ENCODE results near the gene PRSS2. TPM values are rescaled to one million over a fixed set of nuclear protein-coding genes. Genes with fewer than 3 reads are reported as not detected.

The PRSS2 gene
- total RNA-seq, 1 donor from 2014 or later, result not detected

DNA sequence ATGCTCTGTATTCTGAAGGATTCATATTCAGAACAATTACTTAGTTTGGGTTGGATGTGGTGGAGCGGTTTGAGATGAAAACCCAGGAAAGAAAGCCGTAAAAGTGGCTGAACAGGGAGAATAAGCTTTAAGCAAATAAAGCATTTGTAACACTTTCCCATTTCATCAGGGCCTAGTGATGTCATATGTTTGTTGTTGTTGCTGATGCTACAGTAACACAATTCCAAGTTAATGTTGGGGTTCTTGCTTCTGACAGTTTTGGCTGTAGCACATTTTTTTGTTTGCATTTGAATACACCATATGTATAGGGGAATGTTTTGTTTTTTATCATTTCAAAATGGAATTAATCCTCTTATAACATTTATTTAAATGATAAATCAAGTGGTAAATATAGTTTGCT, 43.7 kb downstream of the PRSS2 start:
- Histone ChIP-seq H3K4me2 (ENCODE audit: low read length) (no peak overlapping the region), H3K4me1 (ENCODE audit: insufficient read depth, low read length) (peaks cover 34% of the 10 kb centered on the region), H3K9me3 (ENCODE audit: insufficient read depth, low read depth, low read length) (no peaks in the 10 kb centered on the region), H3K27ac (ENCODE audit: low read depth, low read length) (no peak overlapping the region), H4K20me1 (ENCODE audit: insufficient read depth, low read length) (no peaks in the 10 kb centered on the region), H3K27me3 (ENCODE audit: insufficient read depth, low read length) (no peaks in the 10 kb centered on the region), H3K4me3 (ENCODE audit: insufficient read depth, low read depth, low read length) (no peak overlapping the region), H3K79me2 (ENCODE audit: insufficient read depth, low read length) (no peaks in the 10 kb centered on the region), H3K9ac (ENCODE audit: low read length) (no peak overlapping the region), H3K36me3 (ENCODE audit: insufficient read depth, low read length) (no peaks in the 10 kb centered on the region), H2AFZ (ENCODE audit: low read depth, low read length) (no peak overlapping the region)
- DNase-seq (ENCODE audit: low read depth) (no peak), FAIRE-seq (no peak)
- H3K27ac Mint-ChIP-seq (ENCODE audit: unreplicated experiment), result no peak overlapping the region
- no peaks in the 10 kb centered on the region for H3K36me3 Mint-ChIP-seq (ENCODE audit: low read depth, unreplicated experiment)
- TF ChIP-seq EZH2 (IDR thresholded peaks at IDR 0.05; ENCODE audit: insufficient read depth, low read length), result no peak
- TF ChIP-seq, protein P1, sequence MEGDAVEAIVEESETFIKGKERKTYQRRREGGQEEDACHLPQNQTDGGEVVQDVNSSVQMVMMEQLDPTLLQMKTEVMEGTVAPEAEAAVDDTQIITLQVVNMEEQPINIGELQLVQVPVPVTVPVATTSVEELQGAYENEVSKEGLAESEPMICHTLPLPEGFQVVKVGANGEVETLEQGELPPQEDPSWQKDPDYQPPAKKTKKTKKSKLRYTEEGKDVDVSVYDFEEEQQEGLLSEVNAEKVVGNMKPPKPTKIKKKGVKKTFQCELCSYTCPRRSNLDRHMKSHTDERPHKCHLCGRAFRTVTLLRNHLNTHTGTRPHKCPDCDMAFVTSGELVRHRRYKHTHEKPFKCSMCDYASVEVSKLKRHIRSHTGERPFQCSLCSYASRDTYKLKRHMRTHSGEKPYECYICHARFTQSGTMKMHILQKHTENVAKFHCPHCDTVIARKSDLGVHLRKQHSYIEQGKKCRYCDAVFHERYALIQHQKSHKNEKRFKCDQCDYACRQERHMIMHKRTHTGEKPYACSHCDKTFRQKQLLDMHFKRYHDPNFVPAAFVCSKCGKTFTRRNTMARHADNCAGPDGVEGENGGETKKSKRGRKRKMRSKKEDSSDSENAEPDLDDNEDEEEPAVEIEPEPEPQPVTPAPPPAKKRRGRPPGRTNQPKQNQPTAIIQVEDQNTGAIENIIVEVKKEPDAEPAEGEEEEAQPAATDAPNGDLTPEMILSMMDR (IDR thresholded peaks at IDR 0.05; ENCODE audit: insufficient read depth, low read depth, low read length), result no peak
- no peak overlapping the region for H3K4me3 Mint-ChIP-seq (ENCODE audit: unreplicated experiment)
- peaks cover 52% of the 10 kb centered on the region for H3K4me1 Mint-ChIP-seq (ENCODE audit: low read depth, unreplicated experiment)
- H3K9me3 Mint-ChIP-seq (ENCODE audit: unreplicated experiment), result no peaks in the 10 kb centered on the region
- no peaks in the 10 kb centered on the region for H3K27me3 Mint-ChIP-seq (ENCODE audit: low read depth, unreplicated experiment)

DNA sequence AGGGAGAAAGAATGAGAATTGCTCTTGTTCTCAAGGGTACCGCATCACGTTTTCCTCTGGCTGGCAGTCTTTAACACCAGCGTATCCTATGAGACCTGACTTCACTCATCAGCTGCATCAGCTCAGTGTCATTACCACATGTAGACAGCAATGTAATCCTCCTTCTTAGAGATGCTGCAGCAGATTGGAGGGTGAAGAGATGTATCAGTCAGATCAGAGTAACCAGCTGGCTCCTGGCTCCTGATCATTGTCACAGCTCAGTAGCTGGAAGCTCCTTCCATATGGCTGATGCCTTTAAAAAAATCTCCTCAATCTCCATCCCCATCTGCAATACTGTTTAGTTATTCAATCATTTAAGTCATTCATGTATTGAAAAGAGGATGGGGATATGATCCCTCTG, 44.4 kb downstream of the PRSS2 start:
- Histone ChIP-seq H3K27ac (ENCODE audit: low read depth, low read length) (no peak overlapping the region), H3K27me3 (ENCODE audit: insufficient read depth, low read length) (no peaks in the 10 kb centered on the region), H3K79me2 (ENCODE audit: insufficient read depth, low read length) (no peaks in the 10 kb centered on the region), H3K9ac (ENCODE audit: low read length) (no peak overlapping the region), H3K4me2 (ENCODE audit: low read length) (no peak overlapping the region), H3K4me1 (ENCODE audit: insufficient read depth, low read length) (peaks cover 27% of the 10 kb centered on the region), H3K9me3 (ENCODE audit: insufficient read depth, low read depth, low read length) (no peaks in the 10 kb centered on the region), H4K20me1 (ENCODE audit: insufficient read depth, low read length) (no peaks in the 10 kb centered on the region), H3K36me3 (ENCODE audit: insufficient read depth, low read length) (no peaks in the 10 kb centered on the region), H3K4me3 (ENCODE audit: insufficient read depth, low read depth, low read length) (no peak overlapping the region), H2AFZ (ENCODE audit: low read depth, low read length) (no peak overlapping the region)
- Mint-ChIP-seq H3K9me3 (ENCODE audit: unreplicated experiment) (no peaks in the 10 kb centered on the region), H3K4me1 (ENCODE audit: low read depth, unreplicated experiment) (peaks cover 45% of the 10 kb centered on the region), H3K36me3 (ENCODE audit: low read depth, unreplicated experiment) (no peaks in the 10 kb centered on the region), H3K4me3 (ENCODE audit: unreplicated experiment) (no peak overlapping the region), H3K27ac (ENCODE audit: unreplicated experiment) (no peak overlapping the region), H3K27me3 (ENCODE audit: low read depth, unreplicated experiment) (no peaks in the 10 kb centered on the region)
- DNase-seq (ENCODE audit: low read depth), result no peak
- TF ChIP-seq, protein P1 (IDR thresholded peaks at IDR 0.05; ENCODE audit: insufficient read depth, low read depth, low read length), result no peak
- TF ChIP-seq EZH2 (IDR thresholded peaks at IDR 0.05; ENCODE audit: insufficient read depth, low read length), result no peak
- no peak for FAIRE-seq

DNA sequence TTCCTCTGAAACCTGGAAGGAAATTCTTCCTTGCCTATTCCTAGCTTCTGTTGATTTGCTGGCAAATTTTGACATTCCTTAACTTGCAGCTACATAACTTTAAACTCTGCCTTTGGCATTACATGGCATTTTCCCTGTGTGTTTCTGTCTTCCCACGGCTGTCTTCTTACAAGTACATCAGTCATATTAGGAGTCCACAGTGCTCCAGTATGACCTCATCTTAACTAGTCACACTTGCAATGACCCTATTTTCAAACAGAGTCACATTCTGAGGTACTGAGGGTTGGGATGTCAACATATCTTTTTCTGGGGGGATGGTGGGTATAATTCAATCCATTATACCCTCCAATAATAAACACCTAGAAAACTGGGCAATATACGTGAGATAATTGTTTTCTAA, 46.7 kb downstream of the PRSS2 start:
- H4K20me1 ChIP-seq (ENCODE audit: insufficient read depth, low read length), result no peaks in the 10 kb centered on the region
- TF ChIP-seq, protein P1 (IDR thresholded peaks at IDR 0.05; ENCODE audit: insufficient read depth, low read depth, low read length), result no peak
- no peak for TF ChIP-seq EZH2 (IDR thresholded peaks at IDR 0.05; ENCODE audit: insufficient read depth, low read length)
- Mint-ChIP-seq H3K27ac (ENCODE audit: unreplicated experiment) (no peak overlapping the region), H3K36me3 (ENCODE audit: low read depth, unreplicated experiment) (no peaks in the 10 kb centered on the region), H3K4me1 (ENCODE audit: low read depth, unreplicated experiment) (peaks cover 29% of the 10 kb centered on the region), H3K27me3 (ENCODE audit: low read depth, unreplicated experiment) (no peaks in the 10 kb centered on the region), H3K4me3 (ENCODE audit: unreplicated experiment) (no peak overlapping the region), H3K9me3 (ENCODE audit: unreplicated experiment) (no peaks in the 10 kb centered on the region)
- H3K4me1 ChIP-seq (ENCODE audit: insufficient read depth, low read length), result peaks cover 17% of the 10 kb centered on the region
- H3K4me2 ChIP-seq (ENCODE audit: low read length), result no peak overlapping the region
- FAIRE-seq (no peak), DNase-seq (ENCODE audit: low read depth) (peak; percentile 10)
- H3K36me3 ChIP-seq (ENCODE audit: insufficient read depth, low read length), result no peaks in the 10 kb centered on the region
- no peaks in the 10 kb centered on the region for H3K27me3 ChIP-seq (ENCODE audit: insufficient read depth, low read length)
- H3K79me2 ChIP-seq (ENCODE audit: insufficient read depth, low read length), result no peaks in the 10 kb centered on the region
- no peaks in the 10 kb centered on the region for H3K9me3 ChIP-seq (ENCODE audit: insufficient read depth, low read depth, low read length)
- H3K9ac ChIP-seq (ENCODE audit: low read length), result no peak overlapping the region
- H2AFZ ChIP-seq (ENCODE audit: low read depth, low read length), result no peak overlapping the region
- no peak overlapping the region for H3K27ac ChIP-seq (ENCODE audit: low read depth, low read length)
- H3K4me3 ChIP-seq (ENCODE audit: insufficient read depth, low read depth, low read length), result no peak overlapping the region

Measured in astrocyte (in vitro differentiated cells and primary cell).